RPMI7951 (cell line): Measurements from ENCODE around the gene RYR1. TPM values are rescaled to one million over a fixed set of nuclear protein-coding genes. Genes with fewer than 3 reads are reported as not detected.
"Not testable (repeated sequence)": the region's sequence is repeated elsewhere in the genome, so short reads cannot be mapped to it uniquely, and the experiment has no call there.

Experiments used
- DNase-seq: peaks from one replicate; pipeline ENCODE4 v3.0.0-alpha.2; 2012; ENCODE audit warnings: low read depth
- total RNA-seq: library from RNA; depleted of rRNA; stranded (reverse); fragments of >200 nt; shearing (Covaris generic); gene quantifications from 2 replicates; pipeline ENCODE4 v1.2.3, GENCODE V29; 2014

Gene RYR1
- total RNA-seq, 1 experiment from 2014 or later = not detected

DNA sequence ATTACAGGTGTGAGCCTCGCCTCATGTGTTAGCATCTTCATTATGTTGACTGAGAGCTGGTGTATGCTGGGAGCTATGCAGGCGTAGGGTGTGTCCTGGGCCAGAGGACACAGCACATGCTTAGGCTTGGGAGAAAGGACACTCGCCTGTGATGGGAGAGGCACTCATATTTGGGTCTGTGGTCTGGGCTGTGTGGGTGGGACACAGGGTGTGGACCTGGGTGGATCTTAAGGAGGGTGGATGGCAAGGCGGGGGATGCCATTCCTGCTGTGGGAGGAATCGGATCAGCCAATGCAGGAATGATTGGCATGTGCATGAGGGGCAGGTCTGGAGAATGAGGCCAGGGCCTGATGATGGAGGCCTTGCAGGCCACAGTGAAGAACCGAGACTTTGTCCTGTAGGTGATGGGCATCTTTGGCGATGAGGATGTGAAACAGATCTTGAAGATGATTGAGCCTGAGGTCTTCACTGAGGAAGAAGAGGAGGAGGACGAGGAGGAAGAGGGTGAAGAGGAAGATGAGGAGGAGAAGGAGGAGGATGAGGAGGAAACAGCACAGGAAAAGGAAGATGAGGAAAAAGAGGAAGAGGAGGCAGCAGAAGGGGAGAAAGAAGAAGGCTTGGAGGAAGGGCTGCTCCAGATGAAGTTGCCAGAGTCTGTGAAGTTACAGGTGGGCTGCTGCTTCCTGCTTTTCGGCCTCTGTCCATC is 55.4 kb downstream of the RYR1 start:
- no peak for DNase-seq

DNA sequence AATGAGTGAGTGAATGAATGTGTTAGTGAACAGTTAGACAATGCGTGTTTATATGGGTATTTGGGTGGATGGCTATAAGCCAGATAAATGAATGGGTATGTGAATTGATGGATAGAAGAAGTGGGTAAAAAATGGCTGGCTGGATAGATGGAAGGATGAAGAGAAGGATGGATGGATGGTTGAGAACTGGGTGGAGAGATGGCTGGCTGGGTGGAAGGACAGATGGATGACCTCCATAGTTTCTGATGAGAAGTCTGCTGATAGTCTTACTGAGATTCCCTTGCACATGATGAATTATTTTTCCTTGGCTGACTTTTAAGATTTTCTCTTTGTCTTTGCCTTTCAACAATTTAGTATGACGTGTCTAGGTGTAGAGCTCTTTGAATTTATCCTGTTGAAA is 57.4 kb downstream of the RYR1 start:
- no peak for DNase-seq

DNA sequence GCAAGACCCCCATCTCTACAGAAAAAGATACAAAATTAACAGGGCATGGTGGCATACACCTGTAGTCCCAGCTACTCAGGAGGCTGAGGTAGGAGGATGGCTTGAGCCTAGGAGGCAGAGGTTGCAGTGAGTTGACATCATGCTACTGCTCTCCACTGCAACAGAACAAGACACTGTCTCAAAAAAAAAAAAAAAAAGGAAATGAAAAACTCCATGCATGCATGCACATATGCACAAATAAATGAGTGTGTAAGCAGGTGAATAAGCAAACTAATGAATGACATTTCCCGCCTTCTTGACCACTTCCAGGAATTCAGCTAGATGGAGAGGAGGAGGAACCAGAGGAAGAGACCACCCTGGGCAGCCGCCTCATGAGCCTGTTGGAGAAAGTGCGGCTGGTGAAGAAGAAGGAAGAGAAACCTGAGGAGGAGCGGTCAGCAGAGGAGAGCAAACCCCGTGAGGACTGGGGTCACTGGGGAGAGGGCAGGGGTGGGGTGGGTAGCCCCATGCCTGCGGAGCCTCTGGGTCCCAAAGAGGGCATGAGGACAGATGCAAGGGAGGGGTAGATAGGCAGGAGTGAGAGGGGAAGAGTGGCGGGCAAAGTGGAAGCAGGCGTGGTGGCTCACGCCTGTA is 58.8 kb downstream of the RYR1 start:
- DNase-seq = no peak

DNA sequence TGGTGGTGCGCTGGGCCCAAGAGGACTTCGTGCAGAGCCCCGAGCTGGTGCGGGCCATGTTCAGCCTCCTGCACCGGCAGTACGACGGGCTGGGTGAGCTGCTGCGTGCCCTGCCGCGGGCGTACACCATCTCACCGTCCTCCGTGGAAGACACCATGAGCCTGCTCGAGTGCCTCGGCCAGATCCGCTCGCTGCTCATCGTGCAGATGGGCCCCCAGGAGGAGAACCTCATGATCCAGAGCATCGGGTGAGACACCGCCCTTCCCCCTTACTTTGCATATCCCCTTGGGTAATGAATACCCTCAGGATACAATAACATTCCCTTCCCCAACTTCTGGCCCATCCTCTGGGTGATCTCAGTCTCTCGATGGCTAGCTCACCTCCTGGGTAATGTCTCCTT is 60.9 kb downstream of the RYR1 start:
- no peak for DNase-seq

DNA sequence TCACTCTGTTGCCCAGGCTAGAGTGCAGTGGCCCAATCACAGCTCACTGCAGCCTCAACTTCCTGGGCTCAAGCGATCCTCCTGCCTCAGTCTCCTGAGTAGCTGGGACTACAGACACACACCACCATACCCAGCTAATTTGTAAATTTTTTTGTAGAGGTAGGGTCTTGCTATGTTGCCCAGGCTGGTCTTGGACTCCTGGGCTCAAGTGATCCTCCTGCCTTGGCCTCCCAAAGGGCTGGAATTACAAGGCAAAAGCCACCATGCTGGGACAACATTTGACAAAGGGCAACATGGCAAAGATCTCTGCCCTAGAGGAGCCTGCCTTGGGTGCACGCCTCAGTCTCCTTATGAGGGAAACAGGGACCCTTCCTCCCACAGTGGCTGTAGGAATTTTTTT is 61.9 kb downstream of the RYR1 start:
- DNase-seq = not testable (repeated sequence)

DNA sequence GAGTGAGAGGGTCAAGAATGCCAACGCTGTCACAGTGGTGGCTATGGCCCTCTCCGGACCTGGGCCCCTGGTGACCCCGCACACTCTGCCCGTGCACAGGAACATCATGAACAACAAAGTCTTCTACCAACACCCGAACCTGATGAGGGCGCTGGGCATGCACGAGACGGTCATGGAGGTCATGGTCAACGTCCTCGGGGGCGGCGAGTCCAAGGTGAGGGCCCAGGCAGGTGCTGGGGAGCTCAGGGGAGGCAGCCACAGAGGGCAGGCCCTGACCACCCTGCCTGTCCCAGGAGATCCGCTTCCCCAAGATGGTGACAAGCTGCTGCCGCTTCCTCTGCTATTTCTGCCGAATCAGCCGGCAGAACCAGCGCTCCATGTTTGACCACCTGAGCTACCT is 62.6 kb downstream of the RYR1 start:
- DNase-seq = no peak

DNA sequence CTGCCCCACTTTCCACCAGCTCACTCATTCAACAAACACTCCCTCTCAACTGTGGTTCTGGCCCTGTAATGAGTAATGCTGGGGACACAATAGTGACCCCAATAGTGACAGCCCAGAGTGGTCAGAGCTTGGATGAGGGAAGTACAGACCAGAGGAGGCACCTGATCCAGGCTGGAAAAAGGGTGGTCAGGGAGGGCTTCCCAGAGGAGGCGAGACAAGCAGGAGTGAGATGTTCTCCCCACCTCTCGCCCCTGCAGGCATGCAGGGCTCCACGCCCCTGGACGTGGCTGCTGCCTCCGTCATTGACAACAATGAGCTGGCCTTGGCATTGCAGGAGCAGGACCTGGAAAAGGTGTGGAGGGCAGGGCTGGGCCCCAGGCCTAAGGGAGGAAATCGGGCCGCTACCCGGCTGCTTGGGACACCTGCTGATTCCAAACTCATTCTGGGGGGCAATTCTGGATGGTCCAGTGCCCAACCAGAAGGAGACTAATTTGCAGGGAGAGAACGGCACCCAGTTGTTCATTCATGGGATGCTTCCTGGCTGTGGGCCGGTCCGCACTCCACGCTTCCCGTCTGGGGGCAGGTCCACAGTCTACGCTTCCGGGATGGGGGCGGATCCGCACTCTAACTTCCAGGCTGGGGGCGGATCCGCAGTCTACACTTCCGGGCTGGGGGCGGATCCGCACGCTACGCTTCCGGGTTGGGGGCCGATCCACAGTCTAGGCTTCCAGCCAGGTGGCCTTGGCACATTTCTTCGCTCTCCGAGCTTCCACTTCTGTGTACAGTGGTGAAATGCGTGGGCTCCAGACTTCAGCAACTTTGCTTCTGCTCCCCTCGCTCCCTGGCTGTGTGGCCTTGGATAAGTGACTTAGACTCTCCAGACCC is 63.4 kb downstream of the RYR1 start:
- no peak for DNase-seq

DNA sequence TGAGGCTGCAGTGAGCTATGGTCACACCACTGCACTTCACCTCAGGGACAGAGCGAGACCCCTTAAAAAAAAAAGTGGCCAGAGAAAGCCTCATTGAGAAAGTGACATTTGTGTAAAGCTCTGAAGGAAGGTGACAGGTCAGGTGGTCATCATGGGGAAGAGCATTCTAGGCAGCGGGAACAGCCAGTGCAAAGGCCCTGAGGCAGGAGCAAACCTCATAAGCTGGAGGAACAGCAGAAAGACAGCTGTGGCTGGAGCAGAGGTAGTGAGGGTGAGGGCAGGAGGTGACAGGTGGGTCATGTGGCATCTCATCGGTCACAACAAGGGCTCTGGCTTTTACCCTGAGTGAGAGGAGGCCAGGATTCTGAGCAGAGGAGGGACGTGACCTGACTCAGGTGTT is 64.4 kb downstream of the RYR1 start:
- DNase-seq = no peak

DNA sequence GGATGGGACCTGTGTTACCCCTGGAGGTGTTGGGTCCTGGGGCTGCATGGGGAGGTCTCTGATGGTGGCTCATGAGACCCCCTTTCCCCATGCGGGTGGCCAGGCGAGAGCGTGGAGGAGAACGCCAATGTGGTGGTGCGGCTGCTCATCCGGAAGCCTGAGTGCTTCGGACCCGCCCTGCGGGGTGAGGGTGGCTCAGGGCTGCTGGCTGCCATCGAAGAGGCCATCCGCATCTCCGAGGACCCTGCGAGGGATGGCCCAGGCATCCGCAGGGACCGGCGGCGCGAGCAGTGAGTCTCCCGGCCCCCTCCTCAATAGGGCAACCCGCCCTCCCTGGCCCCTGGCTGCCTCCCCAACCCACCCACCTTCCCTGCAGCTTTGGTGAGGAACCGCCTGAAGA is 66.0 kb downstream of the RYR1 start:
- DNase-seq = no peak

DNA sequence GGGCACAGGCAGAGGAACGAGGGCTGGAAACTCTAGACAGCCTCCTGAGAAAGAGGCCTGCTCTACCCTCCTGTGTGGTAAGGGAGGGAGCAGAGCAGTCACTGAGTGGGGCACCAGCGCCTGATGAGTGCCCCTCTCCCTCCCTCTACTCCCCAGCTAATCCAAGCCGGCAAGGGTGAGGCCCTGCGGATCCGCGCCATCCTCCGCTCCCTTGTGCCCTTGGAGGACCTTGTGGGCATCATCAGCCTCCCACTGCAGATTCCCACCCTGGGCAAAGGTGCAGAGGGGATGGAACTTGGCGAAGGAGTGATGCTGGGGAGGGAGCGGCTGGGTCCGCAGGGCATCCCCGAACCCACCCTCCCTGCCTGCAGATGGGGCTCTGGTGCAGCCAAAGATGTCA is 67.0 kb downstream of the RYR1 start:
- no peak for DNase-seq

DNA sequence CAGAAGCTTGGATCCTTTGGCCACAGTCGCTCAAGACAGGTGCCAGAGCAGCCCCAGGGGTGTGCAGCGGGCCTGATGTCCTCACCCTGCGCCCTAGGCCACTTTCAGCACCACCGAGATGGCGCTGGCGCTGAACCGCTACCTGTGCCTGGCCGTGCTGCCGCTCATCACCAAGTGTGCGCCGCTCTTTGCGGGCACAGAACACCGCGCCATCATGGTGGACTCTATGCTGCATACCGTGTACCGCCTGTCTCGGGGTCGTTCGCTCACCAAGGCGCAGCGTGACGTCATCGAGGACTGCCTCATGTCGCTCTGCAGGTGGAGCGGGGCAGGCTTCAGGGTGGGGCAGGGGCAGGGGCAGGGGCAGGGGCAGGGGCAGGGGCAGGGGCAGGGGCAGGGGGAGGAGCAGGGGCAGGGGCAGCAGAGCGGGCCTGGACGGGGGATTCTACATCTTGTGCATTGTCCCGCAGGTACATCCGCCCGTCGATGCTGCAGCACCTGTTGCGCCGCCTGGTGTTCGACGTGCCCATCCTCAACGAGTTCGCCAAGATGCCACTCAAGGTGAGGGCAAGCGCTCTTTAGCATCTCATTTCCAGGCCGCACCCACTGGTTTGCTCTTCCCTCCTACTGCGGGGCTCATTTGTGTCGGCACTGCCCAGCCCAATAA is 69.1 kb downstream of the RYR1 start:
- DNase-seq = no peak

DNA sequence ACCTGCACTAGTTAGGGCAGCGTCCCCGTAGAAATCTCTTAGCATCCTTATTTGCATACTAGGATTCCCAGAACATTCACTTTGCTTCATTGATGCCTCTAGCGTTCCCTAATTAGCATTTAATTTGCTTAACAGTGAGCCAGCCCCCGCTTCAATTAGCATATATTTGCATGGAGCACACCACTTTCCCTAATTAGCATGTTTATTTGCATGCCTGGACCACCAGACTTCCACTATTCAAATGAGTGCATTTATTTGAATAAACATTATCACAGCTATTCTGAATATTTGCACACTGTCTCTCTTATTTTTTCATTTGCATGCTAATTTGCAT is 69.6 kb downstream of the RYR1 start:
- no peak for DNase-seq

DNA sequence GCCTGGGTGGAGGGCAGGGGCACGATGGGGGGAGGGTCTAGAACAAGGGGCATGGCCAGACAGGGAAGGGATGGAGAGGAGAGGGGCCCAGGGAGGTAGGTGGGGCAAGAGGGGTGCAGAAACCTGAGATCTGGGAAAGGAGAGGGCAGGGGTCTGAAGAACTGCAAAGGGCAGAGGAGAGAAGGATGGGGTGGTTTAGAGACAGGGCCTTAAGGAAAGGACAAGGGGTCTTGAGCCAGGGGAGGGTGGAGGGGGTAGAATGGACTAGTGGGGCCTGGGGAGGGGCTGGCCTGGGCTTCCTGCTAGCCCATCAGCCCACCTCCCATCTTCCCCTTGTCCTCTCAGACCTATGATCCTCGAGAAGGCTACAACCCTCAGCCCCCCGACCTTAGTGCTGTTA is 72.5 kb downstream of the RYR1 start:
- no peak for DNase-seq

DNA sequence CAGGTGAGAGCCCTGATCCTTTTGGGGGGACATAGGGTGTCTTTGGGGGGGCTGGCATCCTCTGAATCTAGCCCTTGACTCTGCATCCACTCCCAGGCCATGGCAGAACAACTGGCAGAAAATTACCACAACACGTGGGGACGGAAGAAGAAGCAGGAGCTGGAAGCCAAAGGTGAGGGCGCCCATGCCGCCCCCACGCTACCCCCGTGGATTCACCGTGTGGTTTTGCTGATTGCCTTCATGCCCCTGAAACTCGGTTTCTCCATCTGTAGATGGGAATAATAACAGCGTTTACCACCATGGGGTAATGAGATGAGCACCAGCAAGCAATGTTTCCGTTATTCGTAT is 72.9 kb downstream of the RYR1 start:
- DNase-seq = no peak

DNA sequence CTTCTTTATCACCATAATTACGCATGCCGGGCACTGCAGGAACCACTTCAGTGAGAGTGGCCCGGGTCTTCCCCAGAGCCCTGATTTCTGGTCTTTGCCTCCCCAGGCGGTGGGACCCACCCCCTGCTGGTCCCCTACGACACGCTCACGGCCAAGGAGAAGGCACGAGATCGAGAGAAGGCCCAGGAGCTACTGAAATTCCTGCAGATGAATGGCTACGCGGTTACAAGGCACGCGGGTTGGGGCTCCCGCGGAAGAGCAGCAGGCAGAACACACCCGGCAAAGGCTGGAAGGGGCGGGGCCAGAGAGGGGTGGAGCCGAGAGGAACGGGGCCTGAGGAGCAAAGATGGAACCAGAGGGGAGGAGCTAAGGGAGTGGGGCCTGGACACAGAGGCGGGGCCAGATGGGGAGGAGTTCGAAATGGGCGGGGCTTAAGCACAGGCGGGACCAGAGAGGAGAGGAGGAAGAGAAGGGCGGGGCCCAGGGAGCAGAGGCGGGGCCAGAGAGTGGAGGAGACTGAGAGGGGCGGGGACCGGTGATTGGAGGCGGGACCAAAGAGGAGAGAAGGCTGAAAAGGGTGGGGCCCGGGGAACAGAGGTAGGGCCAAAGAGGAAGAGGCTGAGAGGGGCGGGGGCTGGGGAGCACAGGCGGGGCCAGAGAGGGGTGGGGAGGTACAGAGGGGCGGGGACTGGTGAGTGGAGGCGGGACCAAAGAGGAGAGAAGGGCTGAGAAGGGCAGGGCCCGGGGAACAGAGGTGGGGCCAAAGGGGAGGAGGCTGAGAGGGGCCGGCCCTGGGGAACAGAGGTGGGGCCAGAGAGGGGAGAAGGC is 73.4 kb downstream of the RYR1 start:
- DNase-seq = peak; percentile 90

DNA sequence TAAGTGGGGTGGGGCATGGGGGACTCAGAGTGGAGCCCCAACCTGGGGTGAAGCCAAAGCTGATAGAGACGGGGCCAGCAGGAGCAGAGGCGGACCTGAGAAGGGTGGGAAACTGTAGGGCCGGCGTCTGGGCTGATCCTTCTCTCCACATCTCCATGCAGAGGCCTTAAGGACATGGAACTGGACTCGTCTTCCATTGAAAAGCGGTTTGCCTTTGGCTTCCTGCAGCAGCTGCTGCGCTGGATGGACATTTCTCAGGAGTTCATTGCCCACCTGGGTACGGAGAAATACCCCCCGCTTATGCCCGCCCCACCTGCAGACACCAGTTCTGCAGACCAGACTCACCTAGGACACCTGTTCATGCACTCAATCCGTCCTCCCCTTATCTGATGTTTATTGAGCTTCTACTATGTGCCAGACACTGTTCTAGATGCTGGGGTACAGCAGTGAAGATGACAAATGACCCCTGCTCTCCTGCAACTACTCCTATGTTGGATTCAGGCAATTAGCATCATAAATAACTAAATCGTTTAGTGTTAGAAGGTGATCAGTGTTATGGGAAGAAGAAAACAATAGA is 74.1 kb downstream of the RYR1 start:
- DNase-seq = no peak

DNA sequence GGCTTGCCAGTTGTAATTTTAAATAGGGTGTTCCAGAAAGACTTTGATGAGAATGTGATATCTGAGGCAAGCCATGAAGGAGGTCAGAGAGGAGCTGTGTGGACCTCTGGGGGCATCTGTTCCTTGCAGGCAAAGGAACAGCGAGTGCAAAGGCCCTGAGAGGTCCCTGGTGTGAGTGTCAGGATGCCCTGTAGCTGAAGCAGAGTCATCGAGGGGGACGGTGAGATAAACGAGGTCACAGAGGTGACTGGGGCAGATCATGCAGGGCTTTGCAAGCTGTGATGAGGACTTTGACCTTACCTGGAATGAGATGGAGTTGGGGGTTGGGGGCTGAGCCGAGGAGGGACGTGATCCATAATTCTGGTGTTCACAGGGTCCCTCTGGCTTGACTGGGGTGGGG is 75.0 kb downstream of the RYR1 start:
- DNase-seq = no peak

DNA sequence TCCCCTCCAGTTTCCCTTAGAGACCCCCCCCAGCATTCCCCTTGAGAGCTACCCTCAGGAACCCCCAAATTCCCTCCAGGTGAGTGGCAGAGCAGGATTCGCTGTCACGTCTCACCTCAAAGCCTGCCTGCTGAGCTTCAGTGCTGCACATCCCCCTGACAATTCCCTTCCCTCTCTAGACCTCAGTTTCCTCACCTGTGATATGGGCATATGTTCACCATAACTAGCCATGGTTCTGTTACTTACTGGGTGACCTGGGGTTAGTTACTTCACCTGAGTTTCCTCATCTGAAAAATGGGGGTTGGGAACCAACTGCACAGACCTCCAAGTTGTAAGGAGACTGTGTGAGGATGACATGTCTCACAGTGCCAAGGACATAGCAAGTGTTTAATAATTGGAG is 75.5 kb downstream of the RYR1 start:
- DNase-seq = no peak

DNA sequence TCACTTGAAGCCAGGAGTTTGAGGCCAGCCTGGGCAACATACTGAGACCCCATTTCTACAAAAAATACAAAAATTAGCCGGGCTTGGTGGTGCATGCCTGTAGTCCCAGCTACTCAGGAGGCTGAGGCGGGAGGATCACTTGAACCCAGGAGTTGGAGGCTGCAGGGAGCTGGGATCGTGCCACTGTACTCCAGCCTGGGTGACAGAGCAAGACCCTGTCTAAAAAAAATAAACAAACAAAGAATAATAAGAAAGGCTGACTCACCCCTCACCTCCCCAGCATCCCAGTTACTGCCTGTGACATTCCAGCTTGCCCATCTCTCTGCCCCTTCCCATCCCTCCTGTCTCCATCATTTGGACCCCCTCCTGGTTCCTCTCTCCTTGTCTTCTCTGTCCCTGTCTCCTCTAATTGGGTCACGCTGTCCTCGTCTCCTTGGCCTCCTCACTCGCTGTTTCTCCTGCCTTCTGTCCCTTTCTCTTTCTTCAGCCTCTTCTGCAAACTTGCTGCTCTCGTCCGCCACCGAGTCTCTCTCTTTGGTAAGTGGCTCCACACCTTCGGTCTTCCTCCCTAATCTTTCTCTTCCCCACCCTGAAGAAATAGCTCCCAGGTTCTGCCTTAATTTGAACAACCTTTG is 77.7 kb downstream of the RYR1 start:
- no peak for DNase-seq

DNA sequence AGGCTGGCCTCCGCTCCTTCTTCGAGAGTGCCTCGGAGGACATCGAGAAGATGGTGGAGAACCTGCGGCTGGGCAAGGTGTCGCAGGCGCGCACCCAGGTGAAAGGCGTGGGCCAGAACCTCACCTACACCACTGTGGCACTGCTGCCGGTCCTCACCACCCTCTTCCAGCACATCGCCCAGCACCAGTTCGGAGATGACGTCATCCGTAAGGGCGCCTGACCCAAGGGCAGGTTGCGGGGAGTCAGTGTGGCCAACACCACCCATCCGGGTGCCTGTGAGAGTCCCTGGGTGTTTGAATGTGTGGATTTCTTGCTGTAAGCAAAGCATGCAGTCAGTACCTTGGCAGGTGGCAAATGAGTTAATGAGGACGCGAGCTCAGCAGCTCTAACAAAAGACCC is 78.8 kb downstream of the RYR1 start:
- peak; percentile 8 for DNase-seq

DNA sequence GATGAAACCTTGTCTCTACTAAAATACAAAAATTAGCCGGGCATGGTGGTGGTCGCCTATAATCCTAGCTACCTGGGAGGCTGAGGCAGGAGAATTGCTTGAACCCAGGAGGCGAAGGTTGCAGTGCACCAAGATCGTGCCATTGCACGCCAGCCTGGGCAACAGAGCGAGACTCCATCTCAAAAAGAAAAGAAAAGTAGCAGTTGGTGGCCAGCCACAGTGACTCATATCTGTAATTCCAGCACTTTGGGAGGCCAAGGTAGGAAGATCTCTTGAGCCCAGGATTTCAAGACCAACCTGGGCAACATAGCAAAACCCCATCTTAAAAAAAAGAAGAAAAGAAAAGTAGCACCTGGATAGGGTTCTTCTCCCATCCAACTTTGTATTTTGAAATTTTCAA is 79.7 kb downstream of the RYR1 start:
- not testable (repeated sequence) for DNase-seq
